DOHH2 (cell line): Measurements from ENCODE around the gene IL34.

ENCODE experiments used
- CTCF ChIP-seq: fragments of 200-600 bp; sonication (generic); IDR thresholded peaks from one replicate; pipeline ENCODE4 v1.5.1; 2014; ENCODE audit warnings: antibody characterized with exemption, mild to moderate bottlenecking, low read depth, low read length; ENCODE audit not compliant: poor library complexity, severe bottlenecking
- EZH2phosphoT487 ChIP-seq: fragments of 200-600 bp; sonication (generic); IDR thresholded peaks from 2 replicates; pipeline ENCODE4 v1.6.1; 2017; ENCODE audit warnings: borderline replicate concordance, mild to moderate bottlenecking, antibody characterized with exemption, low read length, moderate library complexity, mixed read lengths

GRCh38 chr16:70677499-70678120 lies 31.3 kb downstream of the IL34 start:
- no peak for TF ChIP-seq CTCF
- TF ChIP-seq EZH2phosphoT487: no peak
